ENCODE data around the gene SEMA5A. TPM values are rescaled to one million over a fixed set of nuclear protein-coding genes. Genes with fewer than 3 reads are reported as not detected.

SEMA5A gene
- total RNA-seq, 2 donors from 2014 or later: 13.3 to 17.6 TPM

GRCh38 chr5:9340085-9340484 lies 205.8 kb downstream of the SEMA5A start:
- Histone ChIP-seq H3K36me3 (no peaks in the 10 kb centered on the region), H3K4me3 (no peak overlapping the region), H3K4me1 (ENCODE audit: control insufficient read depth in 1 of 2, low read depth in 2 of 2) (peaks cover 0 to 3% of the 10 kb centered on the region in 2 donors), H3K9me3 (no peaks in the 10 kb centered on the region), H3K27ac (no peak overlapping the region), H3K27me3 (replicated peaks; ENCODE audit: insufficient read depth) (no peaks in the 10 kb centered on the region)
- DNase-seq (ENCODE audit: low spot score): no peak
- no peak for ATAC-seq (ENCODE audit: insufficient number of reproducible peaks, low FRiP score, low read depth)
- TF ChIP-seq CTCF (IDR thresholded peaks at IDR 0.05): no peak

GRCh38 chr5:9339206-9339818 lies 206.6 kb downstream of the SEMA5A start:
- Histone ChIP-seq H3K36me3 (no peaks in the 10 kb centered on the region), H3K27ac (no peak overlapping the region), H3K9me3 (no peaks in the 10 kb centered on the region), H3K27me3 (replicated peaks; ENCODE audit: insufficient read depth) (no peaks in the 10 kb centered on the region), H3K4me1 (ENCODE audit: control insufficient read depth in 1 of 2, low read depth in 2 of 2) (peaks cover 0 to 3% of the 10 kb centered on the region in 2 donors), H3K4me3 (no peak overlapping the region)
- TF ChIP-seq CTCF (IDR thresholded peaks at IDR 0.05): no peak
- no peak for DNase-seq (ENCODE audit: low spot score)
- ATAC-seq (ENCODE audit: insufficient number of reproducible peaks, low FRiP score, low read depth): no peak

GRCh38 chr5:9338796-9339195 lies 207.1 kb downstream of the SEMA5A start:
- Histone ChIP-seq H3K4me3 (no peak overlapping the region), H3K4me1 (ENCODE audit: control insufficient read depth in 1 of 2, low read depth in 2 of 2) (peaks cover 0 to 3% of the 10 kb centered on the region in 2 donors), H3K27ac (no peak overlapping the region), H3K27me3 (replicated peaks; ENCODE audit: insufficient read depth) (no peaks in the 10 kb centered on the region), H3K9me3 (no peaks in the 10 kb centered on the region), H3K36me3 (no peaks in the 10 kb centered on the region)
- no peak for ATAC-seq (ENCODE audit: insufficient number of reproducible peaks, low FRiP score, low read depth)
- no peak for TF ChIP-seq CTCF (IDR thresholded peaks at IDR 0.05)
- no peak for DNase-seq (ENCODE audit: low spot score)

GRCh38 chr5:9337928-9338595 lies 207.8 kb downstream of the SEMA5A start:
- no peak overlapping the region for H3K27ac ChIP-seq
- no peaks in the 10 kb centered on the region for H3K36me3 ChIP-seq
- no peaks in the 10 kb centered on the region for H3K9me3 ChIP-seq
- H3K27me3 ChIP-seq (replicated peaks; ENCODE audit: insufficient read depth): no peaks in the 10 kb centered on the region
- TF ChIP-seq CTCF (IDR thresholded peaks at IDR 0.05): no peak
- ATAC-seq (ENCODE audit: insufficient number of reproducible peaks, low FRiP score, low read depth) (no peak), DNase-seq (ENCODE audit: low spot score) (no peak)
- peaks cover 0 to 3% of the 10 kb centered on the region in 2 donors for H3K4me1 ChIP-seq (ENCODE audit: control insufficient read depth in 1 of 2, low read depth in 2 of 2)
- no peak overlapping the region for H3K4me3 ChIP-seq

GRCh38 chr5:9335754-9336495 lies 209.9 kb downstream of the SEMA5A start:
- H3K4me3 ChIP-seq: no peak overlapping the region
- no peaks in the 10 kb centered on the region for H3K36me3 ChIP-seq
- peaks cover 0 to 3% of the 10 kb centered on the region in 2 donors for H3K4me1 ChIP-seq (ENCODE audit: control insufficient read depth in 1 of 2, low read depth in 2 of 2)
- ATAC-seq (ENCODE audit: insufficient number of reproducible peaks, low FRiP score, low read depth) (no peak), DNase-seq (ENCODE audit: low spot score) (no peak)
- TF ChIP-seq CTCF (IDR thresholded peaks at IDR 0.05): no peak
- no peaks in the 10 kb centered on the region for H3K9me3 ChIP-seq
- H3K27me3 ChIP-seq (replicated peaks; ENCODE audit: insufficient read depth): no peaks in the 10 kb centered on the region
- H3K27ac ChIP-seq: no peak overlapping the region
